Panc1 (cell line): ENCODE data around the gene VEGFA. TPM values are rescaled to one million over a fixed set of nuclear protein-coding genes. Genes with fewer than 3 reads are reported as not detected.

ENCODE experiments used
- ATAC-seq: fragments of 200-7000 bp; cut with Tn5 transposase; 2 replicates; pipeline ENCODE4 v1.9.1; 2020; ENCODE audit warnings: mild to moderate bottlenecking, moderate library complexity
- BruUV-seq: library from RNA; stranded (reverse); fragments of 400-500 nt; replicated peaks from 2 replicates; lab custom pipeline; 2021; lab: Mats Ljungman, UMichigan
- CTCF ChIA-PET: fragments of 300-600 bp; sonication (Branson Sonifier 250); formaldehyde crosslinking; loops from one replicate; lab custom pipeline; 2022; ENCODE audit warnings: antibody characterized with exemption; lab: Charles Lee
- POLR2A ChIA-PET: fragments of 300-600 bp; sonication (Branson Sonifier 250); formaldehyde crosslinking; loops from one replicate; lab custom pipeline; 2022; ENCODE audit warnings: antibody characterized with exemption; lab: Charles Lee
- DNase-seq: peaks from one replicate; pipeline ENCODE4 v3.0.0-alpha.2; 2010; ENCODE audit warnings: low read depth, low spot score
- H3K27ac ChIP-seq: 2 replicates; pipeline ENCODE4 v1.5.1; 2011; ENCODE audit warnings: mild to moderate bottlenecking, low read length, inconsistent platforms
- H3K27me3 ChIP-seq: fragments of 200-500 bp; sonication (Bioruptor generic); 2 replicates; pipeline ENCODE4 v1.6.0; 2014; ENCODE audit warnings: low read length, inconsistent platforms; ENCODE audit not compliant: control insufficient read depth, insufficient read depth
- H3K36me3 ChIP-seq: fragments of 200-500 bp; sonication (Bioruptor generic); 2 replicates; pipeline ENCODE4 v1.5.1; 2014; ENCODE audit warnings: inconsistent platforms, mild to moderate bottlenecking, low read length, moderate library complexity; ENCODE audit not compliant: control insufficient read depth, insufficient read depth
- H3K4me1 ChIP-seq: 2 replicates; pipeline ENCODE4 v1.5.1; 2011; ENCODE audit warnings: inconsistent platforms, mild to moderate bottlenecking, low read length, moderate library complexity; ENCODE audit not compliant: control insufficient read depth, insufficient read depth
- H3K4me3 ChIP-seq, 2 experiments: 2 replicates each; pipeline ENCODE4 v1.5.1; 2011 to 2012; ENCODE audit warnings: low read depth in 2 of 2, low read length in 2 of 2, mild to moderate bottlenecking in 2 of 2, inconsistent platforms in 1 of 2, moderate library complexity in 1 of 2
- H3K9me3 ChIP-seq: fragments of 200-500 bp; sonication (Bioruptor generic); 2 replicates; pipeline ENCODE4 v1.5.1; 2014; ENCODE audit warnings: low read depth, mild to moderate bottlenecking, inconsistent platforms, low read length, moderate library complexity; ENCODE audit not compliant: control insufficient read depth, insufficient read depth
- CTCF ChIP-seq: fragments of 450-650 bp; IDR thresholded peaks from 2 replicates; pipeline ENCODE4 v1.5.1; 2017; ENCODE audit warnings: mild to moderate bottlenecking
- POLR2AphosphoS5 ChIP-seq: IDR thresholded peaks from 2 replicates; pipeline ENCODE4 v1.6.1; 2012; ENCODE audit warnings: mild to moderate bottlenecking, low read depth, low read length, moderate library complexity
- REST ChIP-seq, 2 experiments: IDR thresholded peaks; 2 replicates each; pipeline ENCODE4 v1.6.1; 2011 to 2012; ENCODE audit warnings: low read depth in 2 of 2, control low read depth in 1 of 2, low read length in 1 of 2, mild to moderate bottlenecking in 1 of 2, moderate library complexity in 1 of 2; ENCODE audit not compliant: insufficient read depth in 1 of 2
- SIN3A ChIP-seq: IDR thresholded peaks from 2 replicates; pipeline ENCODE4 v1.6.1; 2012; ENCODE audit warnings: low read depth, mild to moderate bottlenecking, low read length, moderate library complexity, borderline replicate concordance; ENCODE audit not compliant: insufficient read depth
- TCF7L2 ChIP-seq: IDR thresholded peaks from 2 replicates; pipeline ENCODE4 v1.6.1; 2011; ENCODE audit warnings: mild to moderate bottlenecking, low read depth, low read length, inconsistent platforms
- in situ Hi-C: cut with HindIII; loops from 2 replicates; pipeline ENCODE4 v1.10.0; 2016; ENCODE audit warnings: low sequenced_read_pairs, low pct_unique_long_range_greater_than_20kb
- intact Hi-C: fragments of 100-400 bp; cut with micrococcal nuclease; formaldehyde crosslinking; loops from one replicate; pipeline ENCODE4 v1.10.0; 2022; ENCODE audit not compliant: unreplicated experiment
- total RNA-seq: library from RNA; stranded (reverse); gene quantifications from one replicate; pipeline ENCODE4 v1.2.1, GENCODE V29; 2021; ENCODE audit not compliant: unreplicated experiment

Gene VEGFA
- total RNA-seq, 1 experiment from 2014 or later = 98.7 TPM

DNA sequence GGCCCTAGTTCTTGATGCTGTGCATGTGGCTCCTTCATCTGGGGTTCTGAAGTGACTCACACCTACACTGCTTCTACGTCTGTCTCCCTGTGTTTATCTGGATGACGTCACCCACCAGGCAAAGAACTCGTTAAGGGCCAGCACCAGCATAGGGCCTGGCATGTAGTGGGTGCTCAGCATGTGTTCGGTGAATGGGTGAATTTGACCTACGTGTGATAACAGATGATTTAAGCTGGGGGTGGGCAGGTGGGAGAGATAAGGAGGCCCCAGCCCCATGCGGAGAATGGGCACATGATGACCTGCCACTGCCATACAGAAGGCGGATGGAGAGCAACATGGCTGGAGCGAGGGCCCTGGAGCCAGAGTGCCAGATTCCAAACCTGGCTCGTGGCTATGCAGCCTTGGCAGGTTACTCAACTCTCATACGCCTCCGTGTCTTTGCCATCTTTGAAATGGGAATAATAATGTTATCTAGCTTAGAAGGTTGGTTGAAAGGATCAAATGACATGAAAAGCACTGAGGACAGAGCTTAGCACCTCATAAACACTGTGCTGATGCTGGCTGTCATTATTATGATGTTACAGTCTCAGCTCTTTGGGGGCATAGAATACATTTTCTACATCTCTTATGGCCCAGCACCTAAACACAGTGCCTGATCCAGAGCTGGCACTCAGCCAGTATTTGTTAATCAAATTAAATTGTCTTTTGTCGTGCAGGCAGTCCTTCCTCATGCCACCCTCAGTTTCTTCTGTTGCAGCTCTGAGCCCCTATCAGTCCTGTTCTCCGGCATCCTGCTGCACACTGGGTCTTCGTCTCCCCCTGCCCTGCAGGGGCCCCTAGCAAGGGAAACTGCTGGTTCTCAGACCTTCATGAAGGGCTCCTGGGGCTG is 39.6 kb downstream of the VEGFA start:
- H3K4me3 ChIP-seq = no peak overlapping the region
- no peak for TF ChIP-seq REST (IDR thresholded peaks at IDR 0.05; ENCODE audit: insufficient read depth in 1 of 2, low read depth in 2 of 2, low read length in 1 of 2)
- no peak for TF ChIP-seq CTCF
- no peak for TF ChIP-seq SIN3A
- no peak for TF ChIP-seq TCF7L2
- no peak for TF ChIP-seq POLR2AphosphoS5
- ChIA-PET CTCF (interaction anchor here (0.6 kb wide), 1 partner anchor 146 kb away, joined by 5 read pairs; no protein-coding TSS in a partner anchor), POLR2A (no interaction called here)
- H3K36me3 ChIP-seq = no peaks in the 10 kb centered on the region
- H3K4me1 ChIP-seq = no peaks in the 10 kb centered on the region
- H3K27me3 ChIP-seq = no peaks in the 10 kb centered on the region
- intact Hi-C loops = no loop called here
- in situ Hi-C loops = no loop called here
- DNase-seq (no peak), ATAC-seq (no peak)
- H3K9me3 ChIP-seq = no peaks in the 10 kb centered on the region
- no peak overlapping the region for H3K27ac ChIP-seq
- BruUV-seq = no TSS peak

DNA sequence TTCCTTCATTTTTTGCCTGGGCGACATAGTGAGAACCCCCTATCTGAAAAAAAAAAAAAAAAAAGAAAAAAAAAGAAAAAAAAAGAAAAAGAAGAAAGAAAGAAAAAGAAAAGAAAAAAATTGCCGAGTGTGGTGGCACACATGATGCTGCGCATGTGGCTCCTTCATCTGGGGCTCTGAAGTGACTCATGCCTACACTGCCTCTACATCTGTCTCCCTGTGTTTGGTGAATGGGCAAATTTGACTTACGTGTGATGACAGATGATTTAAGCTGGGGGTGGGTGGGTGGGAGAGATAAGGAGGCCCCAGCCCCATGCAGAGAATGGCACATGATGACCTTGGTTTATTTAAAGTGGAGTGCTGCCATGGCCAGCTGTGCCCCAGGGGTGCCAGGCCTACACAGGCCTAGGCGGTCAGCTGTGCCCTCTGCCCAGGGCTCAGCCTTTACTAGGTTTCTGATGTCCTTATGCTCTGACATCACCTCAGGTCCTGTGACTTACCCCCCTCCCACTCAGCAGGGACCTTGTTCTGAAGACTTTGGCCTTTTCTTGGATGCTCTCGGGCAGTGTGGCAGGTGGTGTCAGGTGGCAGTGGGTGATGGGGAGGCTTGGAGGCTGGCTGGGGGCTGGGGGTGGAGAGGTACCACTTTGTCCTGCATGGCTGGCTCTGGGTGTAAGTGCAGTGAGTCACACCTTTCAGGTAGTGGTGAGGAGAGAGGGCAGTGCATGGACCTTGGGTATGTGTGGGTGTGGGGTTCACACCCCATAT is 41.1 kb downstream of the VEGFA start:
- ChIA-PET POLR2A (interaction anchor here (0.6 kb wide), 1 partner anchor 512 kb away, joined by 11 read pairs; no protein-coding TSS in a partner anchor), CTCF (no interaction called here)
- Histone ChIP-seq H3K36me3 (no peaks in the 10 kb centered on the region), H3K4me3 (no peak overlapping the region), H3K27ac (no peak overlapping the region), H3K27me3 (no peaks in the 10 kb centered on the region), H3K9me3 (no peaks in the 10 kb centered on the region), H3K4me1 (no peaks in the 10 kb centered on the region)
- in situ Hi-C loops (no loop called here), intact Hi-C loops (no loop called here)
- no peak for TF ChIP-seq TCF7L2
- no peak for TF ChIP-seq POLR2AphosphoS5
- no peak for TF ChIP-seq SIN3A
- ATAC-seq (no peak), DNase-seq (no peak)
- no TSS peak for BruUV-seq
